ENCODE measurements around the gene PIM3.
A peak's percentile ranks its signal among the peaks of the same experiment; 100 is the strongest.

PIM3 gene

GRCh38 chr22:49928555-49929210, 31.9 kb upstream of the PIM3 start:
- DNase-seq: no peak

- peak; percentile 14 for DNase-seq
These were observed 31.2 kb upstream of the PIM3 start for GRCh38 chr22:49929211-49929979.

GRCh38 chr22:49929994-49930575, 30.5 kb upstream of the PIM3 start:
- no peak for DNase-seq

- DNase-seq: peak; percentile 41
These were observed 29.8 kb upstream of the PIM3 start for GRCh38 chr22:49930596-49931412.

- peak; percentile 12 for DNase-seq
These were observed 27.1 kb upstream of the PIM3 start for GRCh38 chr22:49933236-49934159.

- peak; percentile 13 for DNase-seq
These were observed 26.2 kb upstream of the PIM3 start for GRCh38 chr22:49934160-49934890.

- peak; percentile 39 for DNase-seq
These were observed 25.5 kb upstream of the PIM3 start for GRCh38 chr22:49934891-49935557.

GRCh38 chr22:49935561-49935960, 25.0 kb upstream of the PIM3 start:
- DNase-seq: no peak

- peak; percentile 84 for DNase-seq
These were observed 24.3 kb upstream of the PIM3 start for GRCh38 chr22:49936018-49936972.

GRCh38 chr22:49936973-49937757, 23.4 kb upstream of the PIM3 start:
- peak; percentile 47 for DNase-seq

- DNase-seq: no peak
These were observed 22.6 kb upstream of the PIM3 start for GRCh38 chr22:49937758-49938564.

- no peak for DNase-seq
These were observed 21.9 kb upstream of the PIM3 start for GRCh38 chr22:49938565-49939136.

GRCh38 chr22:49941507-49942316, 18.9 kb upstream of the PIM3 start:
- DNase-seq: no peak

- DNase-seq: no peak
These were observed 17.8 kb upstream of the PIM3 start for GRCh38 chr22:49942565-49943404.

- no peak for DNase-seq
These were observed 17.2 kb upstream of the PIM3 start for GRCh38 chr22:49943405-49943765.

Data from NCI-H1694 treated with DMSO at 0.1 percent for 48 hours (cell line).